ENCODE results near the gene PDE8B.

- TF ChIP-seq ZNF274 (IDR thresholded peaks at IDR 0.05; ENCODE audit: low read depth, low read length) (no peak), SUZ12 (IDR thresholded peaks at IDR 0.05; ENCODE audit: extremely low read depth, insufficient read depth, insufficient read length) (no peak), YY1 (IDR thresholded peaks at IDR 0.05; ENCODE audit: insufficient read depth, insufficient read length) (no peak)
Observed at GRCh38 chr5:77322406-77322805, 111.9 kb downstream of the PDE8B start.

Measured in NT2/D1 (cell line).